Smooth muscle cell (in vitro differentiated cells): Measurements from ENCODE around the gene ATP6V1B1. TPM values are rescaled to one million over a fixed set of nuclear protein-coding genes. Genes with fewer than 3 reads are reported as not detected.

Experiments used
- DNase-seq: peaks from one replicate; lab custom pipeline; 2025; ENCODE audit not compliant: unreplicated experiment; lab: John Stamatoyannopoulos, UW
- H2AFZ ChIP-seq: fragments of 200-600 bp; sonication (generic); 2 replicates; pipeline ENCODE4 v1.6.0; 2016; ENCODE audit warnings: antibody characterized with exemption, low read depth, mild to moderate bottlenecking
- H3F3A ChIP-seq: fragments of 200-600 bp; sonication (generic); 2 replicates; pipeline ENCODE4 v1.6.0; 2017; ENCODE audit warnings: antibody characterized with exemption, low read depth
- H3K27ac ChIP-seq: fragments of 200-600 bp; sonication (generic); 2 replicates; pipeline ENCODE4 v1.5.1; 2016; ENCODE audit warnings: low read depth, mild to moderate bottlenecking
- H3K27me3 ChIP-seq: fragments of 200-600 bp; sonication (generic); 2 replicates; pipeline ENCODE4 v1.6.1; 2016; ENCODE audit warnings: low read depth, mild to moderate bottlenecking
- H3K36me3 ChIP-seq: fragments of 200-600 bp; sonication (generic); 2 replicates; pipeline ENCODE4 v1.5.1; 2016; ENCODE audit warnings: low read depth
- H3K4me1 ChIP-seq: fragments of 200-600 bp; sonication (generic); 2 replicates; pipeline ENCODE4 v1.5.1; 2016; ENCODE audit warnings: low read depth
- H3K4me2 ChIP-seq: fragments of 200-600 bp; sonication (generic); 2 replicates; pipeline ENCODE4 v1.6.0; 2016; ENCODE audit warnings: mild to moderate bottlenecking
- H3K4me3 ChIP-seq: fragments of 200-600 bp; sonication (generic); 2 replicates; pipeline ENCODE4 v1.5.1; 2016; ENCODE audit warnings: mild to moderate bottlenecking
- H3K79me2 ChIP-seq: fragments of 200-600 bp; sonication (generic); 2 replicates; pipeline ENCODE4 v1.6.0; 2016; ENCODE audit warnings: low read depth, mild to moderate bottlenecking
- H3K9ac ChIP-seq: fragments of 200-600 bp; sonication (generic); 2 replicates; pipeline ENCODE4 v1.6.0; 2016; ENCODE audit warnings: low read depth
- H3K9me3 ChIP-seq: fragments of 200-600 bp; sonication (generic); replicated peaks from 2 replicates; pipeline ENCODE4 v1.5.1; 2016; ENCODE audit warnings: low read depth
- H4K20me1 ChIP-seq: fragments of 200-600 bp; sonication (generic); 2 replicates; pipeline ENCODE4 v1.6.0; 2016; ENCODE audit warnings: low read depth
- CTCF ChIP-seq: fragments of 200-600 bp; sonication (generic); IDR thresholded peaks from 2 replicates; pipeline ENCODE4 v1.5.1; 2017; ENCODE audit warnings: borderline replicate concordance, mild to moderate bottlenecking, antibody characterized with exemption; ENCODE audit not compliant: insufficient read depth, poor library complexity, severe bottlenecking
- WGBS: methylation state at CpG from one replicate; pipeline ENCODE4 v1.1.7; 2016; ENCODE audit warnings: low lambda C conversion rate; 5-methylcytosine and 5-hydroxymethylcytosine counted together
- polyA plus RNA-seq: library from polyadenylated mRNA; unstranded; fragments of >200 nt; fragmentation: Nextera tagmentation; extraction: Ambion mirVana; gene quantifications from 2 replicates; pipeline ENCODE4 v1.2.1, GENCODE V29; 2016
- total RNA-seq: library from RNA; depleted of rRNA; stranded (reverse); fragments of >200 nt; gene quantifications from 2 replicates; pipeline ENCODE4 v1.2.3, GENCODE V29; 2014

ATP6V1B1 gene
- total and polyA plus RNA-seq, 2 experiments from 2014 or later, result 0.59 TPM; not detected in 1

- Histone ChIP-seq H3F3A (no peaks in the 10 kb centered on the region), H3K4me3 (no peak overlapping the region), H3K27ac (no peak overlapping the region), H3K36me3 (no peaks in the 10 kb centered on the region), H3K9me3 (no peaks in the 10 kb centered on the region), H3K79me2 (no peaks in the 10 kb centered on the region), H3K4me2 (no peak overlapping the region), H2AFZ (no peak overlapping the region), H3K9ac (no peak overlapping the region), H4K20me1 (no peaks in the 10 kb centered on the region), H3K4me1 (no peaks in the 10 kb centered on the region), H3K27me3 (peaks cover 6% of the 10 kb centered on the region)
- no peak for DNase-seq
- 93% methylated on average over 3 of the region's 3 CpGs for WGBS
- no peak for TF ChIP-seq CTCF
Observed at GRCh38 chr2:70927138-70927537, 8.6 kb upstream of the ATP6V1B1 start.

- no peak for DNase-seq
- peaks cover 6% of the 10 kb centered on the region for H3K27me3 ChIP-seq
- H2AFZ ChIP-seq, result no peak overlapping the region
- no peak overlapping the region for H3K4me3 ChIP-seq
- no peaks in the 10 kb centered on the region for H3K4me1 ChIP-seq
- H3K79me2 ChIP-seq, result no peaks in the 10 kb centered on the region
- H4K20me1 ChIP-seq, result no peaks in the 10 kb centered on the region
- no peak overlapping the region for H3K27ac ChIP-seq
- TF ChIP-seq CTCF, result no peak
- no peaks in the 10 kb centered on the region for H3K9me3 ChIP-seq
- H3F3A ChIP-seq, result no peaks in the 10 kb centered on the region
- no peak overlapping the region for H3K4me2 ChIP-seq
- no peak overlapping the region for H3K9ac ChIP-seq
- 96% methylated on average over 9 of the region's 9 CpGs for WGBS
- H3K36me3 ChIP-seq, result no peaks in the 10 kb centered on the region
Observed at GRCh38 chr2:70927641-70928040, 8.1 kb upstream of the ATP6V1B1 start.

- H3K27ac ChIP-seq, result no peak overlapping the region
- no peaks in the 10 kb centered on the region for H3K36me3 ChIP-seq
- no peaks in the 10 kb centered on the region for H3K4me1 ChIP-seq
- H3F3A ChIP-seq, result no peaks in the 10 kb centered on the region
- no peaks in the 10 kb centered on the region for H4K20me1 ChIP-seq
- no peaks in the 10 kb centered on the region for H3K79me2 ChIP-seq
- no peaks in the 10 kb centered on the region for H3K9me3 ChIP-seq
- WGBS, result 89% methylated on average over 5 of the region's 5 CpGs
- H3K4me2 ChIP-seq, result no peak overlapping the region
- no peak overlapping the region for H3K4me3 ChIP-seq
- H2AFZ ChIP-seq, result no peak overlapping the region
- DNase-seq, result no peak
- peaks cover 6% of the 10 kb centered on the region for H3K27me3 ChIP-seq
- no peak for TF ChIP-seq CTCF
- H3K9ac ChIP-seq, result no peak overlapping the region
Observed at GRCh38 chr2:70928366-70928765, 7.3 kb upstream of the ATP6V1B1 start.
